GM21526 (cell line): ENCODE results near the gene TIMP4.

ENCODE experiments used
- ATAC-seq: cut with Tn5 transposase; IDR thresholded peaks from one replicate; pipeline ENCODE4 v1.9.1; 2021; ENCODE audit warnings: moderate library complexity; ENCODE audit not compliant: unreplicated experiment, low FRiP score

Gene TIMP4

GRCh38 chr3:12150112-12150511, 8.6 kb downstream of the TIMP4 start:
- no peak for ATAC-seq

- no peak for ATAC-seq
These were observed 9.7 kb downstream of the TIMP4 start for GRCh38 chr3:12149029-12149428.

GRCh38 chr3:12148183-12148940, 10.3 kb downstream of the TIMP4 start:
- no peak for ATAC-seq

- no peak for ATAC-seq
These were observed 11.5 kb downstream of the TIMP4 start for GRCh38 chr3:12147049-12147780.

- ATAC-seq: no peak
These were observed 14.7 kb downstream of the TIMP4 start for GRCh38 chr3:12143949-12144504.

GRCh38 chr3:12142476-12142875, 16.2 kb downstream of the TIMP4 start:
- ATAC-seq: no peak

GRCh38 chr3:12141350-12141749, 17.4 kb downstream of the TIMP4 start:
- no peak for ATAC-seq

- ATAC-seq: no peak
These were observed 19.6 kb downstream of the TIMP4 start for GRCh38 chr3:12139111-12139511.

- no peak for ATAC-seq
These were observed 20.7 kb downstream of the TIMP4 start for GRCh38 chr3:12138044-12138443.

GRCh38 chr3:12136371-12136770, 22.3 kb downstream of the TIMP4 start:
- ATAC-seq: no peak

GRCh38 chr3:12135029-12135657, 23.6 kb downstream of the TIMP4 start:
- peak; percentile 84 for ATAC-seq

GRCh38 chr3:12132881-12133280, 25.8 kb downstream of the TIMP4 start:
- no peak for ATAC-seq

GRCh38 chr3:12131351-12132090, 27.2 kb downstream of the TIMP4 start:
- ATAC-seq: no peak

- ATAC-seq: no peak
These were observed 31.3 kb downstream of the TIMP4 start for GRCh38 chr3:12127391-12127790.

- ATAC-seq: no peak
These were observed 32.9 kb downstream of the TIMP4 start for GRCh38 chr3:12125772-12126171.

- no peak for ATAC-seq
These were observed 37.2 kb downstream of the TIMP4 start for GRCh38 chr3:12121466-12121865.

GRCh38 chr3:12120374-12121140, 38.2 kb downstream of the TIMP4 start:
- no peak for ATAC-seq

- ATAC-seq: no peak
These were observed 41.2 kb downstream of the TIMP4 start for GRCh38 chr3:12117473-12117872.

GRCh38 chr3:12116870-12117269, 41.8 kb downstream of the TIMP4 start:
- no peak for ATAC-seq

- no peak for ATAC-seq
These were observed 42.9 kb downstream of the TIMP4 start for GRCh38 chr3:12115849-12116248.
